Measurements from ENCODE around the gene NCR3LG1.
"Not testable (repeated sequence)": the region's sequence is repeated elsewhere in the genome, so short reads cannot be mapped to it uniquely, and the experiment has no call there.

- TF ChIP-seq EZH2phosphoT487 (IDR thresholded peaks at IDR 0.05; ENCODE audit: borderline replicate concordance, low read length) = not testable (repeated sequence)
- TF ChIP-seq, protein P1, sequence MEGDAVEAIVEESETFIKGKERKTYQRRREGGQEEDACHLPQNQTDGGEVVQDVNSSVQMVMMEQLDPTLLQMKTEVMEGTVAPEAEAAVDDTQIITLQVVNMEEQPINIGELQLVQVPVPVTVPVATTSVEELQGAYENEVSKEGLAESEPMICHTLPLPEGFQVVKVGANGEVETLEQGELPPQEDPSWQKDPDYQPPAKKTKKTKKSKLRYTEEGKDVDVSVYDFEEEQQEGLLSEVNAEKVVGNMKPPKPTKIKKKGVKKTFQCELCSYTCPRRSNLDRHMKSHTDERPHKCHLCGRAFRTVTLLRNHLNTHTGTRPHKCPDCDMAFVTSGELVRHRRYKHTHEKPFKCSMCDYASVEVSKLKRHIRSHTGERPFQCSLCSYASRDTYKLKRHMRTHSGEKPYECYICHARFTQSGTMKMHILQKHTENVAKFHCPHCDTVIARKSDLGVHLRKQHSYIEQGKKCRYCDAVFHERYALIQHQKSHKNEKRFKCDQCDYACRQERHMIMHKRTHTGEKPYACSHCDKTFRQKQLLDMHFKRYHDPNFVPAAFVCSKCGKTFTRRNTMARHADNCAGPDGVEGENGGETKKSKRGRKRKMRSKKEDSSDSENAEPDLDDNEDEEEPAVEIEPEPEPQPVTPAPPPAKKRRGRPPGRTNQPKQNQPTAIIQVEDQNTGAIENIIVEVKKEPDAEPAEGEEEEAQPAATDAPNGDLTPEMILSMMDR (IDR thresholded peaks at IDR 0.05; ENCODE audit: low read depth, low read length, poor library complexity, severe bottlenecking) = not testable (repeated sequence)
These were observed 74.6 kb downstream of the NCR3LG1 start for GRCh38 chr11:17426233-17426632.
